HG02938 (cell line): Measurements from ENCODE around the gene DHX9.

Experiments
- ATAC-seq: cut with Tn5 transposase; IDR thresholded peaks from one replicate; pipeline ENCODE4 v1.9.1; 2021; ENCODE audit warnings: mild to moderate bottlenecking, moderate library complexity; ENCODE audit not compliant: unreplicated experiment

Gene DHX9

GRCh38 chr1:182835806-182836205 is 3.3 kb upstream of the DHX9 start:
- ATAC-seq: no peak

- no peak for ATAC-seq
Measured at GRCh38 chr1:182841368-182841988, 2.3 kb downstream of the DHX9 start.

GRCh38 chr1:182842265-182842664 is 3.1 kb downstream of the DHX9 start:
- ATAC-seq: no peak

DNA sequence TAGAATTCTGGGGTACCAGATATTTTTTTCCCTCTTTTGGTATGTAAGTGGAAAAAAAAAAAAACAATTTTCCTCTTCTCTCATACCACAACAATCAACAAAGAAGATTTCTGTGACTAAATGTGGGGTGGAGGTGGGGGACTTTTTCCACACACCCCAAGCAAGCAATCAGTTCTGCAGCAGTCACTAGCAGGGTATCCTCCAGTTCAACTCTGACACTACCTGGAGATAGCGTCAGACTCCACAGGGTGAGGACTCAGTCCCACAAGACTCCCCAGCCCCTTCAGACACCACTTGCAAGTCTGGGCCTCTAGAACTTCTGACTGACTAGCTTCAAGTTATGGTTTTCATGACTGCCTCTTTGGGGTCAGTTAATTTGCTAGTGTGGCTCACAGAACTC is 6.2 kb downstream of the DHX9 start:
- ATAC-seq: no peak

- no peak for ATAC-seq
Measured at GRCh38 chr1:182845894-182846293, 6.7 kb downstream of the DHX9 start.

DNA sequence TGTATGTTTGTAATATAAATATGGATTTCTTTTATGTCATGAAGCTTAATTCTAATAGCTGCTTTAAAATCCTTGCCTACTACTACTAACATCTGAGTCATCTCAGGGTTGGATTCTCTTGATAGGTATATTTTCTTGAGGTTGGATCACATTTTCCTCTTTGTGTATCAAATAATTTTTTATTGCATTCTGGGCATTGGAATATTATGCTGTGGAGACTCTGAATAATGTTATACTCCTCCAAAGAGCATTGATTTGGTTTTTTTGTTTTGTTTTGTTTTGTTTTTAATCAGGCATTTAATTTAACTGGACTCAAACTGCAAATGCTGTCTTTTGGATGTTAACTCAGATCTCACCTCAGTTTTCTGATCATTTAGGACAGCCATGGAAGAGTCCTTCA is 8.0 kb downstream of the DHX9 start:
- ATAC-seq: no peak

DNA sequence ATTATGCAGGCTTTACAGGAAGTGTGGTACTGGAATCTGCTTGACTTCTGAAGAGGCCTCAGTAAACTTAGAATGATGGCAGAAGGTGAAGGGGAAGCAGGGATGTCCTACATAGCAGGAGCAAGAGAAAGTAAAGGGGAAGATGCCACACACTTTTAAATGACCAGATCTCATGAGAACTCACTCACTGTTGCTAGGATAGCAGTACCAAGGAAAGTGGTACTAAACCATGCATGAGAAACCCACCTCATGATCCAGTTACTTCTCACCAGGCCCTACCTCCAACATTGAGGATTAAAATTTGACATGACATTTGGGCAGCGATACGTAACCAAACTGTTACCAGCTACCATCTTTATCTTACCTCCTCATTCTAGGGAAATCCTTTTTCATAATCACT is 9.6 kb downstream of the DHX9 start:
- ATAC-seq: no peak

- ATAC-seq: no peak
Measured at GRCh38 chr1:182850319-182850718, 11.2 kb downstream of the DHX9 start.

DNA sequence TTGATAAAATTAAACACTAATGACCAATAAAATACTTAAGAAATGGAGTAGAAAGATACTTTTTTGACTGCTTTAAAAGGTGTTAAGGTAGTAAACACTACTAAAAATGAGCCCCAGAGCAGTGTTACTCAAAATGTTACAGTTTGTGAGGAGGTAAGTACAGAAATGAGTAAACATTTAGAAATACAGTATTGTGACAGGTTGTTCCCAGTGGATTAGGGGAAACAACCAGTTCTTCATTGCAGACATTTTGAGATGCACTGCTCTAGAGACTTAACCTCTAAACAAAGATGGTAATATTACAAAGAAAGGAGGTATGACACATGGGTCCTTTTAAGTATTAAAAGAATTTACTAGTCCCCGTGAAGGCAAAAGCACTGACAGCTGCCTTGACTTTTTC is 12.7 kb downstream of the DHX9 start:
- ATAC-seq: no peak

GRCh38 chr1:182855911-182856310 is 16.8 kb downstream of the DHX9 start:
- ATAC-seq: no peak

- no peak for ATAC-seq
Measured at GRCh38 chr1:182857212-182857611, 18.1 kb downstream of the DHX9 start.

- ATAC-seq: no peak
Measured at GRCh38 chr1:182860658-182861057, 21.5 kb downstream of the DHX9 start.

DNA sequence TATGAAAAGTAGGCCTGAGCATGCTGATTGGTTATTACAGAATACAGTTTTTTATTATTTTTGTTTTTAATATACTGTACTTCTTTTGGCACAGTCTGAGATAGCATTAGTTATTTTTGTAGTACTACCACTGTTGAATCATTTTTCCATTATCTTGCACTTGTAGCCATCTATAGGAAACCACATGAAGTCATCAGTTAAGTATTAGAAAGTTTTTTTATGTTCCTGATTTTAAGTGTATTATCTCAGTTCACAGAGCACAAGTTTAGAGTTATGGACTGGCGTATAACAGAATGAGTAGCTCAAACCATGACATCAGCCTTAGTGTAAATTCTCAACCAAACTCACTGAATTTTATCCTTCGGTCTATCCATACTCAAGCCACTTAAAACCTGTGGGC is 22.8 kb downstream of the DHX9 start:
- ATAC-seq: no peak

GRCh38 chr1:182862827-182863226 is 23.7 kb downstream of the DHX9 start:
- ATAC-seq: no peak

DNA sequence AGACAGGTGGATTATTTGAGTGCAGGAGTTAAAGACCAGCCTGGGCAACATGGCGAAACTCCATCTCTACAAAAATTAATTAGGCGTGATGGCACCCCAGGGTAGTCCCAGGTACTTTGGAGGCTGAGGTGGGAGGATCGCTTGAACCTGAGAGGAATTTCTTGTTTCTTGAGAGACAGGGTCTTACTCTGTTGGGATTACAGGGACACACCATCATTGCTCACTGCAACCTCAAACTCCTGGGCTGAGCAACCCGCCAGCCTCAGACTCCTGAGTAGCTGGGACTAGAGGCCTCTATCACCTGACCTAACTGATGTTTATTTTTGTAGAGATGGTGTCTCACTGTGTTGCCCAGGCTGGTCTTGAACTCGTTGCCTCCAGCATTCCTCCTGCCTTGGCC is 24.8 kb downstream of the DHX9 start:
- no peak for ATAC-seq

DNA sequence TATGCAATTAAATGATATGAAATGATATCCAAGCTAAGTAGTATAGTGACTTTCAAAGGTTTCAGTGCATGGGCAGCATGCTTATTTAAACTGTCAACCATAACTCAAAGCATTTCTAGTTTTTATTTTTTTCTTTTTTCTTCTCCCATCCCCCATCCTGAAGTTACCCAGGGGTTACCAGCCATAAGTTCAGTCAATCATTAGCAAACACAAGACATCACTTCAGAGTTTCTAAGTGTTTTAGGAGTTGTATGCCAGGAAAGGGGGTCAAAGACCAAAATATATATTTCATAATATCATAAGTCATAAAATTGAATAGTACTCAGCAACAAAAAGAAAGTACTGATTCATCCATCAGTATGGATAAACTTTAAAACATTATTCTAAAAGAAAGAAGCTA is 28.7 kb downstream of the DHX9 start:
- ATAC-seq: no peak

DNA sequence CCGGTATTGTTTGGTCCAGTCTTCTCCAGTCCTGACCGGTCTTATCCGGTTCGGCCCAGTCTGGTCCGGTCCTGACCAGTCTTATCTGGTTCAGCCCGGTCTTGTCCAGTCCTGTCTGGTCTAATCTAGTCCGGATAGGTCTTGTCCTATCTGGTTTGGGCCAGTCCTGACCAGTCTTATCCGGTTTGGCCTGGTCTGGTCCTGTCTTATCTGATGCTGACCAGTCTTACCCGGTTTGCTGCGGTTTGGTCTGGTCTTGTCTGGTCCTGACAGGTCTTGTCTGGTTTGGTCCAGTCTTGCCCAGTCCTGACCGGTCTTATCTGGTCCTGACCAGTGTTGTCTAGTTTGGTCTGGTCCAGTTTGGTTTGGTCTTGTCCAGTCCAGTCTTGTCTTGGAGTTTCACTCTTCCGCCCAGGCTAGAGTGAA is 30.1 kb downstream of the DHX9 start:
- ATAC-seq: no peak

- no peak for ATAC-seq
Measured at GRCh38 chr1:182872881-182873280, 33.7 kb downstream of the DHX9 start.

GRCh38 chr1:182875889-182876288 is 36.7 kb downstream of the DHX9 start:
- no peak for ATAC-seq

DNA sequence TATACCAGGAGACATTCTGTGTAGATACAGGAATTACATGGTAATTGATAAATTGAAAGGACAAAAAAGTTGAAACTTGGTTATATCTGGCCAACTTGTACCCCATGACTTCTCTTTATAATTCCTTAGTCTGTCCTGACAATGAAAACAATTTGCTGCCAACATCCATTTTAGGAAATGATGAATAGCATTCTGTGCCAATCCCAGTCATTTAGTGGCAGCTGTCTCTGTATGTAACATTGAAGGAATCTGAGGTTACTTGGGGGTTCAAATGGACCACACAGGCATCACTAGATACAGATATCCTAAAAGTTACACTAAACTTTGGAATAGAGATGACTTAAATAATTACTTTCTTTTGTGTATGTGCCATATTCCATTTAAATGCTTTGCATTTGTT is 38.2 kb downstream of the DHX9 start:
- ATAC-seq: no peak

DNA sequence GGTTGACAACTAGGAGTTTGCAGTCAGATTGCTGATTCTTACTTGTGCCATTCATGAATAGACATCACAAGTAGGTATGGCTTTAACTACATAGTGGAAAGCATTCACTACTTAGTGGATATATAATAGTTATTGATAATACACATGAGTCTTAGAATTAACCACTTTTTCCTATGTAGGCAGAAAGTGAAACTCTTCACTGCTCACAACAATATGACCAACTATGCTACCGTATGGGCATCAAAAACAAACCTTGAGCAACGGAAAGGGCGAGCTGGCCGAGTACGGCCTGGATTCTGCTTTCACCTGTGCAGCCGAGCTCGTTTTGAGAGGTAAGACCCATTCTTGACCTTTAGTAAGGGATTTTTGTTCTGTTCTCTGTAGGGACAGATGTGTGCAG is 38.7 kb downstream of the DHX9 start:
- ATAC-seq: no peak

DNA sequence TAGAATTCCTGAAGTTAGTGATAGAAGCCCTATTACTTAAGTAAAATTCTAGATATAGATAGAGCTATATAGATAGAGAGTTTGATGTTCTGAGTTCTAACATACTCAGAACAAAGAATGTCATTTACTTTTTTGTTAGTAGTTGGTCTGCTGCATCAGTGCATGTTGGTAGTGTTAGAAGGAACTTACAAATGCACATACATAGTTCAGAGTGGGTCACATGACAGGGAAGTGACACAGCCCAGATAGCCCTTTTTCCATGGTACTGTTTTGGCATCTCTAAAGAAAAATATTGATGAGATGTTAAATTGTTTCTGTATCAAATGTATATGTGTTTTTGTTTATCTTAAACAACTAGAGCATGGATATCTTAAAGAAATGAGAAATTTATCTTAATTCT is 45.7 kb downstream of the DHX9 start:
- ATAC-seq: no peak

GRCh38 chr1:182885591-182885990 is 46.4 kb downstream of the DHX9 start:
- no peak for ATAC-seq

- no peak for ATAC-seq
Measured at GRCh38 chr1:182886985-182887384, 47.8 kb downstream of the DHX9 start.
